T-cell (primary cell): Measurements from ENCODE around the gene ZNF211. TPM values are rescaled to one million over a fixed set of nuclear protein-coding genes. Genes with fewer than 3 reads are reported as not detected.

Source experiments
- ATAC-seq, 4 experiments: fragments of 200-7000 bp in 3 of 4; fragments of 150-1000 bp in 1 of 4; cut with Tn5 transposase; replicated peaks in 1 of 4; 1 replicate in 3 of 4; 2 replicates in 1 of 4; pipeline ENCODE4 v1.10.0; 2021; ENCODE audit warnings: moderate library complexity in 3 of 4, mild to moderate bottlenecking in 2 of 4, moderate number of reproducible peaks in 1 of 4
- CTCF ChIA-PET, 2 donors: fragments of 300-600 bp; sonication (Branson Sonifier 250); formaldehyde crosslinking; loops; one replicate each; lab custom pipeline; 2022; ENCODE audit warnings: antibody characterized with exemption in 2 of 2; lab: Charles Lee
- POLR2A ChIA-PET, 2 donors: fragments of 300-600 bp; sonication (Branson Sonifier 250); formaldehyde crosslinking; loops; one replicate each; lab custom pipeline; 2022; ENCODE audit warnings: antibody characterized with exemption in 2 of 2; lab: Charles Lee
- DNase-seq, 35 experiments: peaks; one replicate each; pipeline versions ENCODE4 v3.0.0 to v3.0.0-alpha.2; 2013 to 2023
- H3K27ac ChIP-seq: one replicate; pipeline ENCODE4 v1.5.1; 2013; ENCODE audit warnings: low read length
- H3K27me3 ChIP-seq, 2 experiments: replicated peaks in 1 of 2; 1 replicate in 1 of 2; 2 replicates in 1 of 2; pipeline versions ENCODE4 v1.6.1 to v1.7.0; 2013; ENCODE audit warnings: low read length in 1 of 2, mixed read lengths in 1 of 2; ENCODE audit not compliant: control insufficient read depth in 2 of 2, insufficient read depth in 2 of 2; ENCODE audit errors: extremely low read depth in 1 of 2
- H3K36me3 ChIP-seq, 2 donors: 1 replicate in 1 of 2; 2 replicates in 1 of 2; pipeline versions ENCODE4 v1.6.1 to v1.7.0; 2013; ENCODE audit warnings: low read length in 1 of 2; ENCODE audit not compliant: control insufficient read depth in 2 of 2, insufficient read depth in 1 of 2; ENCODE audit errors: extremely low read depth in 1 of 2
- H3K4me1 ChIP-seq, 2 experiments: 1 replicate in 1 of 2; 2 replicates in 1 of 2; pipeline versions ENCODE4 v1.6.1 to v1.7.0; 2013; ENCODE audit warnings: low read length in 2 of 2, mixed read lengths in 1 of 2; ENCODE audit not compliant: insufficient read depth in 2 of 2, control insufficient read depth in 1 of 2; ENCODE audit errors: extremely low read depth in 1 of 2
- H3K4me3 ChIP-seq, 2 donors: 1 replicate in 1 of 2; 2 replicates in 1 of 2; pipeline versions ENCODE4 v1.5.1 to v1.7.0; 2013; ENCODE audit warnings: mild to moderate bottlenecking in 2 of 2, low read length in 1 of 2, moderate library complexity in 1 of 2; ENCODE audit not compliant: control insufficient read depth in 1 of 2; ENCODE audit errors: extremely low read depth in 1 of 2
- H3K9me3 ChIP-seq: 2 replicates; pipeline ENCODE4 v1.7.0; 2013
- H3K27ac Mint-ChIP-seq, 2 donors: one replicate each; pipeline ENCODE4 v1.8.0; 2020 to 2021; ENCODE audit warnings: mild to moderate bottlenecking in 2 of 2, mixed read lengths in 2 of 2
- H3K27me3 Mint-ChIP-seq, 2 donors: one replicate each; pipeline ENCODE4 v1.8.0; 2021 to 2022; ENCODE audit warnings: mixed read lengths in 2 of 2
- H3K36me3 Mint-ChIP-seq: one replicate; pipeline ENCODE4 v1.8.0; 2021; ENCODE audit warnings: mixed read lengths
- H3K4me1 Mint-ChIP-seq, 3 donors: one replicate each; pipeline ENCODE4 v1.8.0; 2020 to 2022; ENCODE audit warnings: mixed read lengths in 3 of 3, mild to moderate bottlenecking in 1 of 3
- H3K4me3 Mint-ChIP-seq, 3 donors: one replicate each; pipeline ENCODE4 v1.8.0; 2020 to 2022; ENCODE audit warnings: mild to moderate bottlenecking in 3 of 3, mixed read lengths in 3 of 3, moderate library complexity in 3 of 3
- H3K9me3 Mint-ChIP-seq, 3 donors: one replicate each; pipeline ENCODE4 v1.8.0; 2020 to 2022; ENCODE audit warnings: mixed read lengths in 3 of 3
- WGBS: methylation state at CpG from one replicate; pipeline ENCODE4 v1.1.5; 2013; ENCODE audit warnings: missing lambda C conversion rate; ENCODE audit not compliant: insufficient coverage; 5-methylcytosine and 5-hydroxymethylcytosine counted together
- total RNA-seq, 35 experiments: library from RNA in 6 of 35; stranded (reverse) in 6 of 35; fragments of 120-200 nt in 1 of 35; gene quantifications; one replicate each; pipeline versions ENCODE4 v1.2.1 to v1.2.4 and lab custom pipeline; 2013 to 2026

ZNF211 gene
- total RNA-seq, 5 donors from 2014 or later (not counting 1 experiment from before 2014, with no cell fraction given) = 30.7 to 40.5 (median 34.7) TPM

GRCh38 chr19:57606931-57607330 is 26.0 kb upstream of the ZNF211 start:
- Histone ChIP-seq H3K27ac (no peak overlapping the region), H3K36me3 (peaks cover 13 to 27% of the 10 kb centered on the region in 2 donors), H3K4me1 (no peaks in the 10 kb centered on the region), H3K9me3 (peaks cover 12% of the 10 kb centered on the region), H3K4me3 (no peak overlapping the region), H3K27me3 (no peaks in the 10 kb centered on the region)
- Mint-ChIP-seq H3K36me3 (peaks cover 60% of the 10 kb centered on the region), H3K9me3 (peaks cover 27 to 62% (median 44%) of the 10 kb centered on the region in 3 donors), H3K4me1 (no peaks in the 10 kb centered on the region), H3K27me3 (no peaks in the 10 kb centered on the region), H3K4me3 (no peak overlapping the region), H3K27ac (no peak overlapping the region)
- CTCF ChIA-PET = no interaction called here
- DNase-seq (no peak), ATAC-seq (no peak)
- WGBS = no CpG with 5 or more reads among the region's 5 CpGs
- POLR2A ChIA-PET = no interaction called here

GRCh38 chr19:57611113-57611512 is 21.9 kb upstream of the ZNF211 start:
- H3K4me3 ChIP-seq = no peak overlapping the region
- no peaks in the 10 kb centered on the region for H3K27me3 ChIP-seq
- no peak overlapping the region for H3K27ac ChIP-seq
- ChIA-PET CTCF (no interaction called here), POLR2A (interaction anchor here in 1 of 2 donors (0.5 kb wide), 1 partner anchor 100 kb away, joined by 7 read pairs; no protein-coding TSS in a partner anchor)
- 83% methylated on average over 2 of the region's 4 CpGs for WGBS
- ATAC-seq (no peak), DNase-seq (no peak)
- Mint-ChIP-seq H3K27me3 (no peaks in the 10 kb centered on the region), H3K9me3 (peaks cover 22 to 48% (median 29%) of the 10 kb centered on the region in 3 donors), H3K4me1 (peaks cover 20 to 26% (median 22%) of the 10 kb centered on the region in 3 donors), H3K36me3 (peaks cover 38% of the 10 kb centered on the region), H3K4me3 (no peak overlapping the region), H3K27ac (no peak overlapping the region)
- H3K36me3 ChIP-seq = peaks cover 6 to 14% of the 10 kb centered on the region in 2 donors
- peaks cover 11% of the 10 kb centered on the region for H3K9me3 ChIP-seq
- H3K4me1 ChIP-seq = peaks cover 2 to 24% of the 10 kb centered on the region in 2 experiments

GRCh38 chr19:57613941-57614743 is 18.8 kb upstream of the ZNF211 start, which contains the start of gene ZNF134:
ZNF134 (plus strand) TSS chr19:57614242; CDS start chr19:57619469, 5,227 bp downstream.
- peaks cover 50% of the 10 kb centered on the region for H3K36me3 Mint-ChIP-seq
- peak; percentile 77 to 93 (median 88) for DNase-seq
- 2% methylated on average over 59 of the region's 64 CpGs for WGBS

GRCh38 chr19:57615346-57615745 is 17.6 kb upstream of the ZNF211 start:
- H3K27me3 Mint-ChIP-seq = no peaks in the 10 kb centered on the region
- H3K9me3 Mint-ChIP-seq = peaks cover 49 to 66% (median 53%) of the 10 kb centered on the region in 3 donors
- Histone ChIP-seq H3K4me1 (peaks cover 2 to 24% of the 10 kb centered on the region in 2 experiments), H3K36me3 (peaks cover 27 to 47% of the 10 kb centered on the region in 2 donors), H3K4me3 (peak overlapping the region in 1 of 2 donors; percentile 92), H3K27me3 (no peaks in the 10 kb centered on the region), H3K9me3 (peaks cover 16% of the 10 kb centered on the region), H3K27ac (no peak overlapping the region)
- WGBS = no CpG with 5 or more reads among the region's 3 CpGs
- ChIA-PET CTCF (no interaction called here), POLR2A (no interaction called here)
- H3K27ac Mint-ChIP-seq = peak overlapping the region in 1 of 2 donors; percentile 73
- peaks cover 32 to 37% (median 33%) of the 10 kb centered on the region in 3 donors for H3K4me1 Mint-ChIP-seq
- no peak for ATAC-seq
- H3K36me3 Mint-ChIP-seq = peaks cover 59% of the 10 kb centered on the region
- peak overlapping the region; percentile 87 to 91 (median 89) for H3K4me3 Mint-ChIP-seq
- no peak for DNase-seq

More at GRCh38 chr19:57613941-57614743, 18.8 kb upstream of the ZNF211 start, which contains the start of gene ZNF134:
- peak within 1 kb of the TSS; percentile 85 to 92 for H3K4me3 ChIP-seq
- Mint-ChIP-seq H3K9me3 (peaks cover 43 to 54% (median 43%) of the 10 kb centered on the region in 3 donors), H3K27ac (peak within 1 kb of the TSS; percentile 73 to 82), H3K4me3 (peak within 1 kb of the TSS; percentile 87 to 91 (median 89)), H3K27me3 (no peaks in the 10 kb centered on the region), H3K4me1 (peaks cover 32 to 37% (median 33%) of the 10 kb centered on the region in 3 donors)
- H3K4me1 ChIP-seq = peaks cover 2 to 24% of the 10 kb centered on the region in 2 experiments
- POLR2A ChIA-PET = no interaction called here
- H3K27me3 ChIP-seq = no peaks in the 10 kb centered on the region
- peak; percentile 99 to 100 (median 100) for ATAC-seq
- peaks cover 8% of the 10 kb centered on the region for H3K9me3 ChIP-seq
- peak within 1 kb of the TSS; percentile 28 for H3K27ac ChIP-seq
- H3K36me3 ChIP-seq = peaks cover 15 to 35% of the 10 kb centered on the region in 2 donors
- CTCF ChIA-PET = interaction anchor here in 1 of 2 donors (0.6 to 1.0 kb wide), 5 partner anchors 19 to 306 kb away, joined by 3 to 5 read pairs (median 3); partner anchors contain the start of genes ZNF211, ZNF416, ZNF419 and ZNF551

GRCh38 chr19:57620673-57621348 is 12.2 kb upstream of the ZNF211 start:
- Mint-ChIP-seq H3K9me3 (peaks cover 29 to 78% (median 65%) of the 10 kb centered on the region in 3 donors), H3K4me1 (peaks cover 12 to 14% (median 12%) of the 10 kb centered on the region in 3 donors), H3K27me3 (no peaks in the 10 kb centered on the region), H3K36me3 (peaks cover 83% of the 10 kb centered on the region), H3K4me3 (peak overlapping the region in 1 of 3 donors; percentile 35), H3K27ac (no peak overlapping the region)
- Histone ChIP-seq H3K4me3 (peak overlapping the region in 1 of 2 donors; percentile 35), H3K27ac (no peak overlapping the region), H3K4me1 (peaks cover 0 to 2% of the 10 kb centered on the region in 2 experiments), H3K36me3 (peaks cover 37 to 55% of the 10 kb centered on the region in 2 donors), H3K9me3 (peaks cover 33% of the 10 kb centered on the region), H3K27me3 (no peaks in the 10 kb centered on the region)
- WGBS = 83% methylated on average over 1 of the region's 10 CpGs
- no peak for DNase-seq
- POLR2A ChIA-PET = interaction anchor here in 1 of 2 donors (1.0 kb wide), 1 partner anchor 138 kb away, joined by 3 read pairs; no protein-coding TSS in a partner anchor
- CTCF ChIA-PET = no interaction called here
- no peak for ATAC-seq

GRCh38 chr19:57623091-57623490 is 9.9 kb upstream of the ZNF211 start:
- H3K9me3 Mint-ChIP-seq = peaks cover 13 to 74% (median 57%) of the 10 kb centered on the region in 3 donors
- peaks cover 62% of the 10 kb centered on the region for H3K36me3 Mint-ChIP-seq
- no peak for DNase-seq
- no peak overlapping the region for H3K4me3 ChIP-seq
- H3K4me1 ChIP-seq = no peaks in the 10 kb centered on the region
- no peaks in the 10 kb centered on the region for H3K27me3 Mint-ChIP-seq
- no peak for ATAC-seq
- no peak overlapping the region for H3K4me3 Mint-ChIP-seq
- H3K27ac ChIP-seq = no peak overlapping the region
- ChIA-PET POLR2A (no interaction called here), CTCF (no interaction called here)
- peaks cover 31 to 37% of the 10 kb centered on the region in 2 donors for H3K36me3 ChIP-seq
- no peaks in the 10 kb centered on the region for H3K4me1 Mint-ChIP-seq
- H3K27ac Mint-ChIP-seq = no peak overlapping the region
- peaks cover 30% of the 10 kb centered on the region for H3K9me3 ChIP-seq
- H3K27me3 ChIP-seq = no peaks in the 10 kb centered on the region
